Endothelial cell of umbilical vein (primary cell): Measurements from ENCODE around the gene GSTO1. TPM values are rescaled to one million over a fixed set of nuclear protein-coding genes. Genes with fewer than 3 reads are reported as not detected.

ENCODE experiments used
- BruUV-seq: library from RNA; stranded (reverse); fragments of 400-500 nt; replicated peaks from 2 replicates; lab custom pipeline; 2021; lab: Mats Ljungman, UMichigan
- CTCF ChIA-PET: fragments of 300-600, 350-600 bp; sonication (Branson Sonifier 250); formaldehyde crosslinking; loops from one replicate; lab custom pipeline; 2021; ENCODE audit warnings: antibody characterized with exemption, inconsistent platforms; lab: Charles Lee
- POLR2A ChIA-PET: fragments of 300-600, 350-600 bp; sonication (Branson Sonifier 250); formaldehyde crosslinking; loops from one replicate; lab custom pipeline; 2021; ENCODE audit warnings: antibody characterized with exemption, inconsistent platforms; lab: Charles Lee
- DNase-seq: peaks from one replicate; pipeline ENCODE4 v3.0.0-alpha.2; 2011; ENCODE audit warnings: low read depth, low spot score
- FAIRE-seq: peaks from 2 replicates; lab custom pipeline; 2011; peaks lifted over from hg19 to GRCh38; lab: Jason Lieb, UNC
- H2AFZ ChIP-seq: 2 replicates; pipeline ENCODE4 v1.6.0; 2012; ENCODE audit warnings: low read depth, low read length, control low read depth, inconsistent platforms
- H3K27ac ChIP-seq: 2 replicates; pipeline ENCODE4 v1.5.1; 2011; ENCODE audit warnings: low read depth, mild to moderate bottlenecking, control low read depth, low read length, moderate library complexity; ENCODE audit not compliant: insufficient read depth
- H3K27me3 ChIP-seq, 2 experiments: 2 replicates each; pipeline versions ENCODE4 v1.6.0 to v1.6.1; 2011; ENCODE audit warnings: low read length in 2 of 2, mixed read lengths in 1 of 2; ENCODE audit not compliant: control insufficient read depth in 2 of 2, insufficient read depth in 2 of 2
- H3K36me3 ChIP-seq, 2 experiments: 2 replicates in 1 of 2; 3 replicates in 1 of 2; pipeline ENCODE4 v1.5.1; 2011; ENCODE audit warnings: low read length in 2 of 2, mild to moderate bottlenecking in 1 of 2, moderate library complexity in 1 of 2; ENCODE audit not compliant: control insufficient read depth in 2 of 2, insufficient read depth in 2 of 2; ENCODE audit errors: extremely low read depth in 1 of 2
- H3K4me1 ChIP-seq: 3 replicates; pipeline ENCODE4 v1.5.1; 2011; ENCODE audit warnings: mild to moderate bottlenecking, low read length; ENCODE audit not compliant: control insufficient read depth, insufficient read depth; ENCODE audit errors: extremely low read depth
- H3K4me2 ChIP-seq: 2 replicates; pipeline ENCODE4 v1.6.1; 2011; ENCODE audit warnings: low read length, control low read depth, mixed read lengths; ENCODE audit not compliant: insufficient read depth
- H3K4me3 ChIP-seq, 3 experiments: fragments of 200-600 bp in 1 of 3; sonication (generic), shearing (Covaris generic) in 1 of 3; replicated peaks in 1 of 3; 2 replicates each; pipeline ENCODE4 v1.5.1; 2011 to 2016; ENCODE audit warnings: control low read depth in 3 of 3, low read length in 3 of 3, mild to moderate bottlenecking in 2 of 3, inconsistent platforms in 1 of 3, low read depth in 1 of 3, moderate library complexity in 1 of 3; ENCODE audit not compliant: insufficient read depth in 1 of 3
- H3K79me2 ChIP-seq: 2 replicates; pipeline ENCODE4 v1.6.0; 2012; ENCODE audit warnings: low read length, inconsistent platforms; ENCODE audit not compliant: control insufficient read depth, insufficient read depth
- H3K9ac ChIP-seq: replicated peaks from 2 replicates; pipeline ENCODE3; 2011; ENCODE audit warnings: low read length, control low read depth; ENCODE audit not compliant: insufficient read depth; ENCODE audit errors: extremely low read depth
- H3K9me1 ChIP-seq: replicated peaks from 3 replicates; pipeline ENCODE4 v1.6.0; 2011; ENCODE audit warnings: mild to moderate bottlenecking, low read length; ENCODE audit not compliant: control insufficient read depth, insufficient read depth; ENCODE audit errors: extremely low read depth
- H3K9me3 ChIP-seq: replicated peaks from 2 replicates; pipeline ENCODE4 v1.5.1; 2012; ENCODE audit warnings: low read length, inconsistent platforms; ENCODE audit not compliant: control insufficient read depth, insufficient read depth
- H4K20me1 ChIP-seq: replicated peaks from 2 replicates; pipeline ENCODE3; 2011; ENCODE audit warnings: mild to moderate bottlenecking, low read length; ENCODE audit not compliant: control insufficient read depth, insufficient read depth; ENCODE audit errors: extremely low read depth
- CTCF ChIP-seq, 2 donors: IDR thresholded peaks; 1 replicate in 1 of 2; 2 replicates in 1 of 2; pipeline ENCODE4 v1.5.1; 2011; ENCODE audit warnings: low read length in 2 of 2, mild to moderate bottlenecking in 2 of 2, moderate library complexity in 2 of 2, control low read depth in 1 of 2, inconsistent platforms in 1 of 2, low read depth in 1 of 2; ENCODE audit not compliant: insufficient read depth in 1 of 2; ENCODE audit errors: extremely low read depth in 1 of 2
- EZH2 ChIP-seq: IDR thresholded peaks from 2 replicates; pipeline ENCODE4 v1.6.1; 2012; ENCODE audit warnings: borderline replicate concordance, low read depth, mild to moderate bottlenecking, moderate library complexity, low read length, inconsistent platforms; ENCODE audit not compliant: severe bottlenecking
- FOS ChIP-seq: IDR thresholded peaks from 2 replicates; pipeline ENCODE4 v1.6.1; 2011; ENCODE audit warnings: mild to moderate bottlenecking, low read length, moderate library complexity, borderline replicate concordance; ENCODE audit not compliant: insufficient read depth
- GATA2 ChIP-seq: IDR thresholded peaks from 2 replicates; pipeline ENCODE4 v1.7.0; 2011; ENCODE audit warnings: low read depth, mild to moderate bottlenecking, moderate library complexity, mixed read lengths, low read length; ENCODE audit not compliant: insufficient read length, insufficient read depth
- JUN ChIP-seq: IDR thresholded peaks from 2 replicates; pipeline ENCODE4 v1.6.1; 2011; ENCODE audit warnings: borderline replicate concordance, low read depth; ENCODE audit not compliant: insufficient read length, insufficient read depth
- MAX ChIP-seq: IDR thresholded peaks from 2 replicates; pipeline ENCODE4 v1.6.1; 2011; ENCODE audit not compliant: insufficient read depth, insufficient read length
- MYC ChIP-seq: IDR thresholded peaks from one replicate; pipeline ENCODE4 v1.6.1; 2011; ENCODE audit warnings: mild to moderate bottlenecking, low read depth, low read length
- POLR2A ChIP-seq: IDR thresholded peaks from 2 replicates; pipeline ENCODE4 v1.6.1; 2012; ENCODE audit warnings: low read depth, mild to moderate bottlenecking, control low read depth, low read length
- POLR2AphosphoS5 ChIP-seq: IDR thresholded peaks from 2 replicates; pipeline ENCODE4 v1.6.1; 2012; ENCODE audit warnings: low read depth, mild to moderate bottlenecking, control low read depth, low read length, moderate library complexity; ENCODE audit not compliant: insufficient read depth
- dilution Hi-C: fragments of 300-500 bp; cut with MboI; formaldehyde crosslinking; loops from one replicate; pipeline ENCODE4 v1.15.0; 2019; ENCODE audit warnings: low sequenced_read_pairs; ENCODE audit not compliant: extremely low pct_ligation_motif_present
- intact Hi-C: fragments of 100-400 bp; cut with micrococcal nuclease; formaldehyde crosslinking; loops from one replicate; pipeline ENCODE4 v1.10.0; 2022
- polyA plus RNA-seq, 4 experiments: library from polyadenylated mRNA; depleted of rRNA in 3 of 4; stranded (reverse) in 3 of 4; unstranded in 1 of 4; fragments of >200 nt; gene quantifications; 2 replicates each; pipeline versions ENCODE4 v1.2.1 to v1.2.3, GENCODE V29; 2011 to 2012; ENCODE audit warnings: missing spikeins in 1 of 4
- total RNA-seq: library from RNA; stranded (reverse); gene quantifications from 2 replicates; pipeline ENCODE4 v1.2.3, GENCODE V29; 2021

Gene GSTO1
- total and polyA plus RNA-seq, 2 donors (not counting 3 experiments of a cell fraction or from before 2014, with no cell fraction given) = 124 to 211 TPM

- peak; percentile 27 for DNase-seq
- peak overlapping the region; percentile 81 for H3K4me2 ChIP-seq
These were observed 4.8 kb downstream of the GSTO1 start for GRCh38 chr10:104259456-104259855.

GRCh38 chr10:104259999-104260774, 5.5 kb downstream of the GSTO1 start:
- BruUV-seq = no TSS peak
- peak overlapping the region; percentile 81 for H3K4me2 ChIP-seq
- no peak overlapping the region for H2AFZ ChIP-seq
- H3K27me3 ChIP-seq = no peaks in the 10 kb centered on the region
- CTCF ChIA-PET = interaction anchor here (1.2 to 2.7 kb wide), 4 partner anchors 15 to 372 kb away, joined by 3 to 21 read pairs (median 4); no protein-coding TSS in a partner anchor
- peaks cover 19 to 25% of the 10 kb centered on the region in 2 experiments for H3K36me3 ChIP-seq
- peaks cover 63% of the 10 kb centered on the region for H3K4me1 ChIP-seq
- no peak for TF ChIP-seq GATA2
- TF ChIP-seq CTCF (IDR thresholded peaks at IDR 0.05; ENCODE audit: extremely low read depth in 1 of 2, insufficient read depth in 1 of 2, low read depth in 1 of 2, low read length in 2 of 2) = no peak
- no peak for TF ChIP-seq MAX
- TF ChIP-seq EZH2 = no peak
- no peak for TF ChIP-seq POLR2AphosphoS5
- no peak for TF ChIP-seq POLR2A
- TF ChIP-seq MYC = no peak
- TF ChIP-seq JUN = no peak
- TF ChIP-seq FOS = no peak
- POLR2A ChIA-PET = no interaction called here
- peak overlapping the region in 1 of 3 experiments; percentile 37 for H3K4me3 ChIP-seq
- dilution Hi-C loops = no loop called here
- no peaks in the 10 kb centered on the region for H4K20me1 ChIP-seq
- intact Hi-C loops = loop anchor here (1.0 to 5.0 kb wide), 3 partner anchors 9 to 373 kb away; partner anchors contain the start of gene GSTO2
- FAIRE-seq = peak; percentile 44
- H3K9me3 ChIP-seq = no peaks in the 10 kb centered on the region
- peak; percentile 70 for DNase-seq
- H3K9me1 ChIP-seq = no peaks in the 10 kb centered on the region
- peak overlapping the region; percentile 67 for H3K9ac ChIP-seq
- peak overlapping the region; percentile 94 for H3K27ac ChIP-seq
- peaks cover 77% of the 10 kb centered on the region for H3K79me2 ChIP-seq

More at GRCh38 chr10:104259456-104259855, 4.8 kb downstream of the GSTO1 start:
- H3K9ac ChIP-seq = peak overlapping the region; percentile 67
- H3K9me3 ChIP-seq = no peaks in the 10 kb centered on the region
- dilution Hi-C loops = no loop called here
- H3K9me1 ChIP-seq = no peaks in the 10 kb centered on the region
- no TSS peak for BruUV-seq
- peak overlapping the region; percentile 94 for H3K27ac ChIP-seq
- peaks cover 19 to 23% of the 10 kb centered on the region in 2 experiments for H3K36me3 ChIP-seq
- TF ChIP-seq POLR2A (no peak), EZH2 (no peak), FOS (no peak), GATA2 (no peak)
- peaks cover 79% of the 10 kb centered on the region for H3K79me2 ChIP-seq
- no peaks in the 10 kb centered on the region for H3K27me3 ChIP-seq
- POLR2A ChIA-PET = no interaction called here
- no peaks in the 10 kb centered on the region for H4K20me1 ChIP-seq
- H3K4me1 ChIP-seq = peaks cover 64% of the 10 kb centered on the region
- H3K4me3 ChIP-seq = peak overlapping the region in 1 of 3 experiments; percentile 17
- intact Hi-C loops = loop anchor here (5.0 kb wide), 2 partner anchors 277 to 372 kb away; no protein-coding TSS in a partner anchor
- CTCF ChIA-PET = interaction anchor here (1.2 to 2.7 kb wide), 4 partner anchors 15 to 371 kb away, joined by 3 to 21 read pairs (median 4); no protein-coding TSS in a partner anchor
- no peak overlapping the region for H2AFZ ChIP-seq
- FAIRE-seq = no peak
